ENCODE measurements around the gene CROCC2. TPM values are rescaled to one million over a fixed set of nuclear protein-coding genes. Genes with fewer than 3 reads are reported as not detected.

CROCC2 gene
- total RNA-seq, 1 donor from 2014 or later: not detected

DNA sequence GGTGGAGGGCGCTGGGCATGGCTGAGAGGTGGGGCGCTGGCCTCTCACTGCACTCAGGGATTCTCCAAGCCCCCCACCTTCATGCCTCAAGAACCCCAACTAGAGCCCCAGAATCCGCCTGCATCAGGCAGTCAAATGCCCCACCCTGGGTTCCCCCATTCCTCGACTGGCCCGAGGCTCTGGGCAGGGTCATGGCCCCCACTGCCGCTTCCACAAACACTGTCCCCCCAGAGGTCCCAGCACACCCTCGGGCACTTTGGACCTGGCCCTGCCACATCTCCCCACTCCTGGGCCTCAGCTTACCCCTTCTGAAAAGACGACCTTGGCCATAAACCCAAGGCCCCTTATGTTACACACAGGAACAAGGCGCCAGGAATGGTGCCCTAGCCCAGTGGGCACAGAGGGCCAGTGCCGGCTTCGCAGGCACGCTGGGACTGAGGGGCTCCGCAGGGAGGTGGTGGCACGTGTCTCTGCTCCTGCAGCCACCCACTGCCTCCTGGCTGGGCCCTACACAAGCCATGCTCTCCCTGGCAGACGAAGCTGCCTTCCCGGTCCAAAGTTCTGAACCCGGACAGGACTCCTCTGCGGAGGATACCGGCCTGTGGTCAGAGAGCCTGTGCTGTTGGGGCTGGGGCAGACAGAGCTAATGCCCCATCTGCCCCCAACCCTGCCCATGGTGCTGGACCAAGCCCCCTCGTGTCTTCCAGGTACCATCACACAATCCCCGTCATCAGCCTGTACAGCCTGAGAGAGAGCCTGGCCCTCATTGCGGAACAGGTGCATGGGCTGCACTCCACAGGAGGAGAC, 30.7 kb upstream of the CROCC2 start:
- DNase-seq: no peak

DNA sequence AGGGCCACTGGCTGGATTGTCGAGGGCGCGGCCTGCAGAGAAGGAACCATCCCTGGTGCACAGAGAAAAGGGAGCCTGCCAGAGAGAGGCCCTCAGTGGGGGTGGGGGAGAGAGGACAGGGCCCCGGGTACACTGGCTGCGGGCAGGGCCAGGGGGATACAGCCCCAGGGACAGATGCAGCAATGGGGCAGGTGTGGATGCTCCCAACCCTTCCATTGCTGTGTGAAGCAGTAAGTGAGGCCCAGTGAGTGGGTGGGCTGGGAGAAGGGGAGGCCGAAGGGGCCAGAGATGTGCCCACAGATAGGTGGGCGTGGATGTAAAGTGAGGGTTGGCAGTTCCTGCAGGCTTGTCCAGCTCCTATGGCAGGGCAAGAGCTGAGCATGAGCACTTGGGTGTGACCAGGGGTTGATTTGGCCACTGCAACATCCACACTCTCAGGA, 30.1 kb upstream of the CROCC2 start:
- no peak for DNase-seq

GRCh38 chr2:240876475-240877251, 29.5 kb upstream of the CROCC2 start:
- DNase-seq: no peak

- no peak for DNase-seq
Measured at GRCh38 chr2:240877460-240878340, 28.4 kb upstream of the CROCC2 start.

- DNase-seq: no peak
Measured at GRCh38 chr2:240878341-240878936, 27.7 kb upstream of the CROCC2 start.

DNA sequence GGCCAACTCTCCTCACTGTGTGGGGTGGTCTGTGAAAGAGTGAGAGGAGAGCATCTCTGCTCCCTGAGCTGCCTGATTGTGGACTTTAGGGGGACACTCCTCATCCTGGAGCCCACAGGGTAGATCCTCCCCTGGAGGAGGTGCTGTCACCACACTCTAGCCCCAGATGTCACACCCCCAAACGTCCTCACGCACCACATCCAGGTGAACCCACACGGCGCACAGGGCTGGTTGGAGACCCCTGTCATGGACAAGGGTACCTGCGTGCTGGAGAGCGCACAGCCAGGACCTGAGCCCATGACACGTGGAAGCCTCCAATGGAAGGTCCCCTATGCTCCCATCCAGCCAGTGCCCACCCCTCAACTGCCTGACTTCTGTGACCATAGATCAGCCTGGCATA, 27.0 kb upstream of the CROCC2 start:
- DNase-seq: no peak

DNA sequence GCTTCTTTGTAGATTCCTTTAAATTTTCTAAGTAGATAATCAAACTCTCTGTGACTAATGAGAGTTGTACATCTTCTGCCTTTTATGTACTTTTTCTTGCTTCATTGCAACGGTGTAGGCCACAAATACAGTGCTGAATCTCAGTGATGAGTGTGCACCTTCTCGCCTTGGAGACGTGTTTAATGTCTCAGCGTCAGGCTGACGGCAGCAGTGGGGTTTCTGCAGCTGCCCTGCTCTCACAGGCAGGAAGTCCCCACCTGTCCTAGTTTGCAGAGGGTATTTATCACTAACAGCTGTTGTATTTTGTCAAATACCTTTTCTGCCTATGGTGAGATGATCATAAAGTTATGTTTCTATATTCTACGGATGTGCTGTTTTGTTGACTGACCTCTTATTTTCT, 24.2 kb upstream of the CROCC2 start:
- DNase-seq: peak; percentile 50

DNA sequence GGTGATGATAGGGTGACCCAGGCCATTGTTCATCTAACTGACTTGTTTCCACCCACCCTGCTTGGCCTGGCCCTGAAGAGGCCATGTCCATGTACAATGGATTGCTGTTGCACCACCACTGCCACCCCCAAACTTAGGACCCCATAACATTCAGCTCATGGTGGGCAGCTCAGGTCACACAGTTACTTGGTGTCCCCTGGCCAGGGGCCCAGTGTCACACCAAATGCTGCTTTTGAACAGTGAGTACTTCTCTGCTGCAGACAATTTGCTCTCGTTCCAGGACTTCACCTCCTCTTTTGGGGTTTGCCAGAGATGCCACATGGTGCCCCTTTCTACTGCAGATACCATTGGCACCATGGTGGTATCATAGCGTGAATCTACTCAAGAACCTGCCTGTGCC, 21.9 kb upstream of the CROCC2 start:
- no peak for DNase-seq

DNA sequence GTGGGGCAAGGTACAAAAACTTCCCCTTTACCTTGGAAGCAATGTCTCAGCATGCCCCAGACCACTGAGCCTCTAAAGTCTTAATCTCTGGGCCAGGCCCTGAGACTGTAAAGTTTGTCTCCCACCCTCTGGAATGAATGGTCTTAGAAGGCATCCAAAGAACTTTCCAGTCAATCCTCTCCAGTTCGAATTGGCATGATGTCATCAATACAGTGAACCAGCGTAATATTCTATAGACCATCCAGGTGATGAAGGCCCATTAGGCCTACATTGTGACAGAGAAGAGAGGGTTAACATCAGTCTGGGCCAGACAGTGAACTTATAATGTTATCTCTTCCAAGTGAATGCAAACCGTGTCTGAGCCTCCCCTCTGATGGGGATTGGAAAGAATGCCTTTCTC, 21.4 kb upstream of the CROCC2 start:
- DNase-seq: no peak

- no peak for DNase-seq
Measured at GRCh38 chr2:240885566-240885965, 20.6 kb upstream of the CROCC2 start.

GRCh38 chr2:240886023-240886565, 20.0 kb upstream of the CROCC2 start:
- DNase-seq: no peak

DNA sequence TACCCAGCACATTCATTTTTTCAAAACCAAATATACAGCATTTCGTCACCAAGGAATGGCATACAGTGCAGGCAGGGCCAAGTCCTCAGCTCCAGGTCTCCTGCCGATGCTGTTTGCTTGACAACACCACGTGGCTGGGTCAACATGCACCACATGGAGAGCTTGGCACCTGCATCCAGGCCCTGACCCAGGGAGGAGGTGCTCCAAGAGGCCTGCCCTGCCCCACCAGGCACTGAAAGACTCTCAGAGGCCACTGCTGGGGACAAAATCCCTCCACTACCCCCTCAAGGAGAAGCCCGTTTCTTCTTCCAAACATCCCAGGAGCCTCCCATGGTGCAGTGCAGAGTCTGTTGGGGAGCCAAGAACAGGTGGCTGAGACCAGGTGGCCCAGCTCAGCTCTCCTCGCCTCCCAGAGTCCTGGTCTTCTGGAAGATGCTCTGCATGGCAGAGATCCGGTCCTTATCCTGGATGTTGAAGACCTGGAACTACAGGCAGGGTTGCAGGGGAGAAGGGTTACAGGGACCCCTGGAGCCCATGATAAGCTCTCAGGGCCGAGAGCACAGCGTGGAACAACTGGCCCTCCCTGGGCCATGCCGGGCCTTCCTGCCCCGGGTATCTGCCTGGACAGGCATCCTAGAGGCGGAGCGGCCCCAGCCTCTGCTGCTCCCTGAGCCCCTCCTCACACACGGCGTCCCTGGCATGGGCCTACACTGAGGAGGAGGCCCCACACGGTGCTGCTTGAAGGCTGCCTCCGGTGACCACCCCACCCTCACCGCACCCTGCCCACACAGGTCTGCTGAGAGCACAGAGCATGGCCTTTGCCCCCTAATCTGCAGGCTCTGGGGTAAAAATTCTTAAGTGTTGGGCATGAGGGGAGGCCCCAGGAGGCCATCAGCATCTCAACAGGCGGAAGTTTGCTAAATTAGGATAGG, 19.2 kb upstream of the CROCC2 start:
- DNase-seq: no peak

DNA sequence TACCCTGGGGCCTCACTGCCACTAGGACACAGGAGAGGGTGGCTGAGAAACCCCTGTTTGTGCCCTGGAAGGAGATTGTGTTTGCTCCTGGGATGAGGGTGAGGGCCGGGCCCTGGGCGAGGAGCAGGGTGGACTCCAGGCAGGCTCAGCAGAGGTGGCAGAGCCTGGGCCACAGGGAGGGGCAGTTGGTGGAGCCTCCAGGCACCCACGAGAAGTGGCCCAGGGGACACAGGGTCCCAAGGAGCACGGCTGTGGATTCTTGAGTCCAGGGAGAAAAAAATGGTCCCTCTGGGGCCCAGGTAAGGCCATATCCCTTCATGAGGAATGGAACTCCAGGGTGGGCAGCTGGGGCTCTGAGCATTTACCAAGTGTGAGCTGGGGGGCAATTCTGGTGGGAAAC, 18.5 kb upstream of the CROCC2 start:
- no peak for DNase-seq

DNA sequence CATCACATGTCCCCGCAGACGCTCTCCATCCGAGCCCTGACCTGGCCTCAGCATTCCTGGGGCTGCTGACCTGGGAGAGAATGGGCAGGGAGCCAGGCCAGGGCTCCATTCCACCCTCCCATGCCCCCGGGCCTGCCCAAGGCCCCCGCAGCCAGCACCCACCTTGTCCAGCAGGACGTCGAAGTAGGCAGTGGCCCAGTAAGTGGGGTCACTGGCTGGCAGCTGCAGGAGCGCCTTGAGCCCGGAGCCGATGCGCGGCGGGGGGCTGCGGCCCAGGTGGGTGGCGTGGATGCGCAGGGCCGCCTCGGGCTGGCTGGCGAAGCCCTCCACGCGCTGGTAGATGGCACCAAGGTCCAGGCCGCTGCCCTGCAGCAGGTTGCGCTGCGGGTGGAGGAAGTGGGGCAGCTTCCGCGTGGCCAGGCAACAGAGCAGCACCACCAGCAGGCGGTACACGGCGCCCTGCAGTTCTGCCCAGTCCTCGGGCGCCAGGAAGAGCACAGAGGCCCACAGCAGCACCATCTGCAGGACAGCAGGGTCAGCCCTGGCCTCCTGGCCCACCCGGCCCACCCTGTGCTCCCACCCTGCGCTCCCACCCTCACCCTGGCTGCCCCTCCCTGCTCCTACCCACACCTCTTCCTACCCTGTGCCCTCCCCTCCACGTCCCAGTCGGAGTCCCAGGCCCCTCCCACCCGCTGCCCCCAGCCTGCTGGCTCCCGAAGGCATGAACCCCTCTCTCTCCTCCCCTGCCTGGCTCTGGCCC, 17.8 kb upstream of the CROCC2 start:
- DNase-seq: no peak

DNA sequence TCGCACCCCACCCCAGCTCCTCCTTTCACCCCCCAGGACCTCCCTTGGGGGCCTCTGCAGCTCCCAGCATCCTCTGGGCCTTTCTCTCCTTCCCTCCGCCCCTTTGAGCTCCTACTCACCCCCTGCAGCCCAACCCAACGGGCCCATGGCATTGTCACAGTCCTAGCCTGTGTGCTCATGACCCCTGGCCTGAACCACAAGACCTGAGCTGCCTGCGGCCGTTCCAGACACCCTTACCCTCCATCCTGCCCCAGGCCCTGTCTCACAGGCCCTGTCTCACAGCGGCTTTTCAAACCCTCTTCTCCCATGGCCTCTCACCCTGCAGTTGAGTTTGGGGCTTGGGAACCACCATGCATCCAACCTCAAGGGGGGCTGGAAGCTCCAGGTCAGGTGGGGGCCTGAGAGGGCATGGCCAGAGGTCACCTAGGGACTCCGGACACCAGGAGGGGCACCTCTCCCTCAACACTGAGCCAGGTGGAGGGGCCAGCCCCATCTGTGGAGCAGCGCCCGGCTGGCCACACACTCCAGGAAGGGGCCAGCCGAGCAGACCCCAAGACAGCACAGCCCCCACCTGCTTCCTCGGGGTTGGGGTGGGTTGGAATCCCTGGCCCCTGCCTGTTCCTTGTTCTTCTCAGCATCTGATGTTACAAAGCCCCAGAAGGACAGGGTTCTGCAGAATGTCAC, 17.1 kb upstream of the CROCC2 start:
- DNase-seq: no peak

GRCh38 chr2:240889601-240890560, 16.3 kb upstream of the CROCC2 start:
- no peak for DNase-seq

GRCh38 chr2:240890691-240891090, 15.4 kb upstream of the CROCC2 start:
- DNase-seq: no peak

All from tongue (tissue), 2 donors.